SU-DHL-6 (cell line): ENCODE measurements around the gene MACROH2A2.

Experiments used
- EZH2phosphoT487 ChIP-seq: fragments of 200-600 bp; sonication (generic), shearing (Covaris generic); conservative IDR thresholded peaks from 2 replicates; pipeline ENCODE4 v1.6.1; 2018; ENCODE audit warnings: mild to moderate bottlenecking, antibody characterized with exemption, low read length, moderate library complexity, mixed read lengths
- TF ChIP-seq, protein P1 (sequence below): fragments of 200-600 bp; sonication (generic); IDR thresholded peaks from one replicate; pipeline ENCODE4 v1.5.1; 2017; ENCODE audit warnings: antibody characterized with exemption, mild to moderate bottlenecking, low read length, moderate library complexity; ENCODE audit not compliant: insufficient read depth, poor library complexity, severe bottlenecking

- TF ChIP-seq, protein P1, sequence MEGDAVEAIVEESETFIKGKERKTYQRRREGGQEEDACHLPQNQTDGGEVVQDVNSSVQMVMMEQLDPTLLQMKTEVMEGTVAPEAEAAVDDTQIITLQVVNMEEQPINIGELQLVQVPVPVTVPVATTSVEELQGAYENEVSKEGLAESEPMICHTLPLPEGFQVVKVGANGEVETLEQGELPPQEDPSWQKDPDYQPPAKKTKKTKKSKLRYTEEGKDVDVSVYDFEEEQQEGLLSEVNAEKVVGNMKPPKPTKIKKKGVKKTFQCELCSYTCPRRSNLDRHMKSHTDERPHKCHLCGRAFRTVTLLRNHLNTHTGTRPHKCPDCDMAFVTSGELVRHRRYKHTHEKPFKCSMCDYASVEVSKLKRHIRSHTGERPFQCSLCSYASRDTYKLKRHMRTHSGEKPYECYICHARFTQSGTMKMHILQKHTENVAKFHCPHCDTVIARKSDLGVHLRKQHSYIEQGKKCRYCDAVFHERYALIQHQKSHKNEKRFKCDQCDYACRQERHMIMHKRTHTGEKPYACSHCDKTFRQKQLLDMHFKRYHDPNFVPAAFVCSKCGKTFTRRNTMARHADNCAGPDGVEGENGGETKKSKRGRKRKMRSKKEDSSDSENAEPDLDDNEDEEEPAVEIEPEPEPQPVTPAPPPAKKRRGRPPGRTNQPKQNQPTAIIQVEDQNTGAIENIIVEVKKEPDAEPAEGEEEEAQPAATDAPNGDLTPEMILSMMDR: no peak
- TF ChIP-seq EZH2phosphoT487: no peak
Observed at GRCh38 chr10:70140297-70140696, 87.7 kb downstream of the MACROH2A2 start.
